ENCODE measurements around the gene NEFH. TPM values are rescaled to one million over a fixed set of nuclear protein-coding genes. Genes with fewer than 3 reads are reported as not detected.

NEFH gene
- total and polyA plus RNA-seq, 2 experiments from 2014 or later, result 1.8 to 2.4 TPM

GRCh38 chr22:29457730-29458129 lies 22.3 kb upstream of the NEFH start:
- Histone ChIP-seq H3K36me3 (no peaks in the 10 kb centered on the region), H3K9me3 (ENCODE audit: low read depth) (no peaks in the 10 kb centered on the region), H3K27ac (no peak overlapping the region), H3K4me3 (no peak overlapping the region), H3K4me1 (ENCODE audit: low read depth) (no peaks in the 10 kb centered on the region), H3K27me3 (no peaks in the 10 kb centered on the region)
- TF ChIP-seq CTCF (IDR thresholded peaks at IDR 0.05; ENCODE audit: low read depth, low read length), result no peak
- DNase-seq (ENCODE audit: low read depth in 1 of 2, low spot score in 1 of 2), result peak; percentile 57 to 64

- H3K36me3 ChIP-seq, result no peaks in the 10 kb centered on the region
- H3K4me1 ChIP-seq (ENCODE audit: low read depth), result no peaks in the 10 kb centered on the region
- no peak for DNase-seq (ENCODE audit: low read depth in 1 of 2, low spot score in 1 of 2)
- no peak overlapping the region for H3K4me3 ChIP-seq
- H3K27me3 ChIP-seq, result no peaks in the 10 kb centered on the region
- H3K27ac ChIP-seq, result no peak overlapping the region
- H3K9me3 ChIP-seq (ENCODE audit: low read depth), result no peaks in the 10 kb centered on the region
- no peak for TF ChIP-seq CTCF (IDR thresholded peaks at IDR 0.05; ENCODE audit: low read depth, low read length)
Observed at GRCh38 chr22:29458551-29458950, 21.5 kb upstream of the NEFH start.

- Histone ChIP-seq H3K4me3 (no peak overlapping the region), H3K4me1 (ENCODE audit: low read depth) (no peaks in the 10 kb centered on the region), H3K27me3 (no peaks in the 10 kb centered on the region), H3K27ac (no peak overlapping the region), H3K9me3 (ENCODE audit: low read depth) (no peaks in the 10 kb centered on the region), H3K36me3 (no peaks in the 10 kb centered on the region)
- DNase-seq (ENCODE audit: low read depth in 1 of 2, low spot score in 1 of 2), result no peak
- TF ChIP-seq CTCF (IDR thresholded peaks at IDR 0.05; ENCODE audit: low read depth, low read length), result no peak
Observed at GRCh38 chr22:29459773-29460172, 20.2 kb upstream of the NEFH start.

- Histone ChIP-seq H3K36me3 (no peaks in the 10 kb centered on the region), H3K27ac (no peak overlapping the region), H3K9me3 (ENCODE audit: low read depth) (no peaks in the 10 kb centered on the region), H3K4me1 (ENCODE audit: low read depth) (no peaks in the 10 kb centered on the region), H3K4me3 (no peak overlapping the region), H3K27me3 (no peaks in the 10 kb centered on the region)
- TF ChIP-seq CTCF (IDR thresholded peaks at IDR 0.05; ENCODE audit: low read depth, low read length), result no peak
- no peak for DNase-seq (ENCODE audit: low read depth in 1 of 2, low spot score in 1 of 2)
Observed at GRCh38 chr22:29461263-29461662, 18.8 kb upstream of the NEFH start.

GRCh38 chr22:29463629-29464028 lies 16.4 kb upstream of the NEFH start:
- no peak for TF ChIP-seq CTCF (IDR thresholded peaks at IDR 0.05; ENCODE audit: low read depth, low read length)
- H3K9me3 ChIP-seq (ENCODE audit: low read depth), result no peaks in the 10 kb centered on the region
- H3K27me3 ChIP-seq, result peaks cover 21% of the 10 kb centered on the region
- no peak overlapping the region for H3K27ac ChIP-seq
- H3K4me3 ChIP-seq, result no peak overlapping the region
- no peaks in the 10 kb centered on the region for H3K36me3 ChIP-seq
- H3K4me1 ChIP-seq (ENCODE audit: low read depth), result no peaks in the 10 kb centered on the region
- no peak for DNase-seq (ENCODE audit: low read depth in 1 of 2, low spot score in 1 of 2)

- Histone ChIP-seq H3K9me3 (ENCODE audit: low read depth) (no peaks in the 10 kb centered on the region), H3K4me3 (no peak overlapping the region), H3K27ac (no peak overlapping the region), H3K4me1 (ENCODE audit: low read depth) (no peaks in the 10 kb centered on the region), H3K27me3 (peaks cover 30% of the 10 kb centered on the region), H3K36me3 (no peaks in the 10 kb centered on the region)
- TF ChIP-seq CTCF (IDR thresholded peaks at IDR 0.05; ENCODE audit: low read depth, low read length), result no peak
- DNase-seq (ENCODE audit: low read depth in 1 of 2, low spot score in 1 of 2), result no peak
Observed at GRCh38 chr22:29464581-29464980, 15.4 kb upstream of the NEFH start.
